CD4-positive, alpha-beta T cell treated with Interleukin-15 for 4 hours (primary cell): ENCODE measurements around the gene TMEM240.
"Not testable (repeated sequence)": the region's sequence is repeated elsewhere in the genome, so short reads cannot be mapped to it uniquely, and the experiment has no call there.

Experiments used
- DNase-seq: peaks from one replicate; pipeline ENCODE4 v3.0.0-alpha.2; 2020; ENCODE audit warnings: low spot score

TMEM240 gene

GRCh38 chr1:1557688-1558087 lies 17.3 kb upstream of the TMEM240 start:
- DNase-seq: not testable (repeated sequence)

- not testable (repeated sequence) for DNase-seq
Measured at GRCh38 chr1:1556961-1557360, 16.5 kb upstream of the TMEM240 start.

- no peak for DNase-seq
Measured at GRCh38 chr1:1556505-1556904, 16.1 kb upstream of the TMEM240 start.

- DNase-seq: no peak
Measured at GRCh38 chr1:1554926-1555915, 14.8 kb upstream of the TMEM240 start.

GRCh38 chr1:1554550-1554925 lies 14.1 kb upstream of the TMEM240 start:
- no peak for DNase-seq

DNA sequence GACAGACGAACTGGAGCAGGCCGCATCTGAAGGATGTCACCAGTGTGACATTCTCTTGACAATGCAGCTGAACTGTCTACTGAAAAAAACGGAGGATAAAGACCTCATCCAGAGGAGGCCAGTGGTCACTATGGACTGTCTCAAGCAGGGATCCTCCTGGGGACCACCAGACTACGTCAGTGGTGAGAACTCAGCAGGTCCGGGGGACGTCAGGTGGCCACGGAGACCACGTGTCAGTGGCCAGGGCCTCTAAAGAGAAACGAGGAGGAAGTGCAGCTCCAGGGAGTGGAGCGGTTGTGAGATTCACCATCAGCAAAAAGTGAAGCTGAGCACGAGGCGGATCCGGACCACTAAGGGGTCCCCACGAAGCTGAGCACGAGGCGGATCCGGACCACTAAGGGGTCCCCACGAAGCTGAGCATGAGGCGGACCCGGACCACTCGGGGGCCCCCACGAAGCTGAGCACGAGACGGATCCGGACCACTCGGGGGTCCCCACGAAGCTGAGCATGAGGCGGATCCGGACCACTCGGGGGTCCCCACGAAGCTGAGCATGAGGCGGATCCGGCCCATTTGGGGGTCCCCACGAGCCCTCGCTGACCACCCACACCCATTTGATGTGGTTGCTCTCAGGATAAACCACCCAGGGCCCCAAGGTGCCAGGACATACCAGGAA lies 13.5 kb upstream of the TMEM240 start:
- no peak for DNase-seq

DNA sequence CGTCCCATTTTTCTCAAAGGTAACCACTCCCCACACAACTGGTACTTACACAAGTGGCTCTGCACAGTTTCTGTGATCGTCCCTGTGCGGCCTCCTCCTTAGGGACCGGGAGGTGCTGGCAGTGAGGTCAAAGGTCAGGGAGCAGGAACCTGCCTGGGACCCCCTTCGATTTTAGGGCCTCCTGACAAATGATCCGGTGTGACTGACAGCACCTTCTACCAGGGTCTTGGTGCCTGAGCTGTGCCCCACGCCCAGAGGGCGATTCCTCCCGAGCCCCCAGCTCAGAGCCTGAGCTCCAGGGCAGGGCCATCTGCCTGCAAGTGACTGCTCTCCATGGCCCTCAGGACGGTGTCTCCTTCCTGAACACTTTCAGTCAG lies 11.8 kb upstream of the TMEM240 start:
- no peak for DNase-seq

GRCh38 chr1:1551524-1552262 lies 11.3 kb upstream of the TMEM240 start:
- DNase-seq: no peak

- DNase-seq: no peak
Measured at GRCh38 chr1:1550591-1551432, 10.4 kb upstream of the TMEM240 start.

DNA sequence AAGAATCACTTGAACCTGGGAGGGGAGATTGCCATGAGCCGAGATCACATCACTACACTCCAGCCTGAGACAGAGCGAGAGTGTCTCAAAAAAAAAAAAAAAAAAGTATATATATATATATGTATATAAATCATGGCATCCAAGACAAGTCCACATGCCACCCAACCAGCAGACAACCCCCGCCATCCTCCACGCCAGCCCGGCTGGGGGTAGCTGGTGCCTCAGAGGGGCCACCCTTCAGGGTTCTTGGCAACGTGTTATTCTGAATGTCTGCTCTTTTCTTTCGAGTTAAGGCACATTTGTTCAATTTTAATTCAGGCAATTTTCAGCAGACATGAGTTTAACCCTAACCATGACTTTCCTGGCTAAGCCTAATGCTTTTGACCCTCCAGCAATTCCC lies 9.7 kb upstream of the TMEM240 start:
- no peak for DNase-seq

- DNase-seq: no peak
Measured at GRCh38 chr1:1548591-1548990, 8.2 kb upstream of the TMEM240 start.

GRCh38 chr1:1547476-1547875 lies 7.1 kb upstream of the TMEM240 start:
- no peak for DNase-seq

GRCh38 chr1:1547011-1547410 lies 6.6 kb upstream of the TMEM240 start:
- no peak for DNase-seq

DNA sequence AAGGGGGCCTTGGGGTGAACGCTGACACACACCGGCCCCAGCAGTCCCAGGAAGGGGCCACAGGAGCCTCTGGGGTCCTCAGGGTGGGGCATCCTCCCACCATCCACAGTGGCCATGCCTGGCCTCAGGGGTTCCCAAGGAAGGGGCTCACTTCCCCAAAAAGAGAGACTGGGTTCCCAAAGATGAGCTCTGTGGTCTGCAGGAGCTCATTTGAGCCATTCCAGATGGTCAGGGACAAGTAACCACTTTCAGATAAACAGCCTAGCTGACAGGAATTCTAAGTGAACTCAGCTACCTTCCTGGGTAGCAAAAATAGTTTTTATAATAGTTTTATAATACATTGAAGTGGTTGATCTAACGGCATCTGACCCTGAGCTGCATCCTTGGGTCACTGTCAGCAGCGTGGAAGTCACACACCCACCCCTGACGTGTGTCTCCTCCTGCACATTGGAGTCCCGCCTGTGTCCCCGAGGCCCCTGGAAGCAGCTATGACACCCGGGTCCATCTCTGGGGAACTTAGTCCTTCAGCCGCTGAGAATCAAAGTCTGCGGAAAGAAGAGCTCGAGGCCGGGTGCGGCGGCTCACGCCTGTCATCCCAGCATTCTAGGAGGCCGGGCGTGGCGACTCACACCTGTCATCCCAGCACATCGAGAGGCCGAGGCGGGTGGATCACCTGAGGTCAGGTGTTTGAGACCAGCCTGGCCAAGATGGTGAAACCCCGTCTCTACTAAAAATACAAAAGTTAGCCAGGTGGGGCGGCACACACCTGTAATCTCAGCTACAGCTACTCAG lies 5.7 kb upstream of the TMEM240 start:
- DNase-seq: no peak

GRCh38 chr1:1544544-1544943 lies 4.1 kb upstream of the TMEM240 start:
- DNase-seq: no peak

- DNase-seq: no peak
Measured at GRCh38 chr1:1543706-1544099, 3.3 kb upstream of the TMEM240 start.

GRCh38 chr1:1542766-1543705 lies 2.6 kb upstream of the TMEM240 start:
- no peak for DNase-seq

DNA sequence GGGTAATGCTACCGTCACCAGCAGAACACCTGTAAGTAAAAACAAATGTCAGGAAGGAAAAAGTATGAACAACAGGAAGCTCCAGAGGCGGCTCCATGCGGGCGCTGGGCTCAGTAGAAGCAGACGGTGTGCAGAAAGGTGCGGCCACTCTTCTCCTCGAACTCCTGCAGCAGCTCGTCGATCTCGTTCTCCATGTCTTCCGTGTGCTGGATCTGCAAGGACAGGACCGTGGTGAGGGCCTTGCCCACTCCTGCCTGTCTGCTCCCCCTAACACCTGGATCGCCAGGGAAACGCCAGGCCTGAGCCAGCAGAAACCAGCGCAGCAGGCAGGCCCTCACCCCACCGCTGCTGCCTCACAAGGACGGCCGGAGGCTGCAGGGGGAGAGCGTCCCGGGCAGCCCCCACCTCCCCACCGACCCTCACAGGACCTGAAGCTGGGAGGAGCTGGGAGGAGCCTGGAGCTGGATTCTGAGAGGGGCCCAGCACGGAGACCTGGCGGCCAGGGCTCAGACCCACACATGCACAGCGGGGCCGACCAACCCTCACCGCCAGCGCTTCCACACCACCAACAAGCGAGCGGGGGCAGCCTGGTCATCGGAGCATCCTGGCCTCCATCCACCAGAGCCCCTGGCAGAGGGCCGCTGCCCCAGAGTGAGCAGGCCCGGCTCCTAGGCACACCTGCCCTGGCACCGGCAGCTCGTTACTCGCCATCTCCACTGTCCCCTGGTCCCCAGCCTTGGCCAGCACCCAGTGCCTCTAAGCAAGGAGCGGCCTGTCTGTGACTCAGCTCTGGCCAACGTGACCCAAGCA lies 1.7 kb upstream of the TMEM240 start:
- no peak for DNase-seq
